Gastrocnemius medialis (tissue), 4 donors: ENCODE measurements around the gene MC1R. TPM values are rescaled to one million over a fixed set of nuclear protein-coding genes. Genes with fewer than 3 reads are reported as not detected.

ENCODE experiments used
- ATAC-seq, 2 donors: fragments of 150-250 bp; one replicate each; pipeline ENCODE4 v1.9.1; 2016
- DNase-seq, 2 donors: peaks; one replicate each; pipeline ENCODE4 v3.0.0-alpha.2; 2019
- H3K27ac ChIP-seq, 4 donors: fragments of 200-600 bp; sonication (generic); 1 replicate in 1 of 4; 2 replicates in 3 of 4; pipeline ENCODE4 v1.5.1; 2016 to 2018; ENCODE audit warnings: mild to moderate bottlenecking in 2 of 4, moderate library complexity in 1 of 4
- H3K27me3 ChIP-seq, 3 donors: fragments of 200-600 bp; sonication (generic) in 2 of 3; 1 replicate in 1 of 3; 2 replicates in 2 of 3; pipeline versions ENCODE4 v1.5.1 to v1.6.0; 2016 to 2019; ENCODE audit warnings: mild to moderate bottlenecking in 1 of 3, moderate library complexity in 1 of 3
- H3K36me3 ChIP-seq, 2 donors: fragments of 200-600 bp; sonication (generic) in 1 of 2; one replicate each; pipeline ENCODE4 v1.5.1; 2017 to 2018
- H3K4me1 ChIP-seq, 2 donors: fragments of 200-600 bp; sonication (generic) in 1 of 2; one replicate each; pipeline ENCODE4 v1.5.1; 2016 to 2017; ENCODE audit warnings: mild to moderate bottlenecking in 2 of 2
- H3K4me3 ChIP-seq, 4 donors: fragments of 200-600 bp; sonication (generic) in 3 of 4; 1 replicate in 1 of 4; 2 replicates in 3 of 4; pipeline ENCODE4 v1.5.1; 2016 to 2019; ENCODE audit warnings: mild to moderate bottlenecking in 2 of 4
- H3K9me3 ChIP-seq, 3 donors: fragments of 200-600 bp; sonication (generic) in 2 of 3; 1 replicate in 1 of 3; 2 replicates in 2 of 3; pipeline ENCODE4 v1.5.1; 2016 to 2019
- POLR2A ChIP-seq, 2 donors: fragments of 450-650 bp; IDR thresholded peaks; one replicate each; pipeline ENCODE4 v1.6.1; 2017; ENCODE audit warnings: antibody characterized with exemption in 2 of 2, mild to moderate bottlenecking in 2 of 2, moderate library complexity in 2 of 2
- in situ Hi-C, 4 donors: fragments of 200-750 bp; cut with MboI; loops; one replicate each; pipeline versions ENCODE4 v1.15.0 to v1.8.0; 2017; ENCODE audit warnings: low sequenced_read_pairs in 4 of 4
- intact Hi-C: fragments of 100-400 bp; cut with DNase I; formaldehyde crosslinking; loops from one replicate; pipeline ENCODE4 v1.15.1; 2023; ENCODE audit warnings: low total_unique reads
- total RNA-seq, 4 donors: library from RNA; depleted of rRNA; stranded (reverse); fragments of >200 nt; gene quantifications; one replicate each; pipeline versions ENCODE4 v1.1.0 to v1.2.3, GENCODE V29; 2016
- TF ChIP-seq, protein P1 (sequence below), 5 experiments: fragments of 450-650 bp in 3 of 5; fragments of 200-600 bp in 2 of 5; sonication (generic) in 2 of 5; IDR thresholded peaks in 4 of 5; conservative IDR thresholded peaks in 1 of 5; 1 replicate in 4 of 5; 2 replicates in 1 of 5; pipeline ENCODE4 v1.5.1; 2016 to 2019; ENCODE audit warnings: antibody characterized with exemption in 5 of 5, mild to moderate bottlenecking in 3 of 5, moderate library complexity in 3 of 5

MC1R gene
- total RNA-seq, 4 donors from 2014 or later = 0.33 to 1.8 (median 0.92) TPM

DNA sequence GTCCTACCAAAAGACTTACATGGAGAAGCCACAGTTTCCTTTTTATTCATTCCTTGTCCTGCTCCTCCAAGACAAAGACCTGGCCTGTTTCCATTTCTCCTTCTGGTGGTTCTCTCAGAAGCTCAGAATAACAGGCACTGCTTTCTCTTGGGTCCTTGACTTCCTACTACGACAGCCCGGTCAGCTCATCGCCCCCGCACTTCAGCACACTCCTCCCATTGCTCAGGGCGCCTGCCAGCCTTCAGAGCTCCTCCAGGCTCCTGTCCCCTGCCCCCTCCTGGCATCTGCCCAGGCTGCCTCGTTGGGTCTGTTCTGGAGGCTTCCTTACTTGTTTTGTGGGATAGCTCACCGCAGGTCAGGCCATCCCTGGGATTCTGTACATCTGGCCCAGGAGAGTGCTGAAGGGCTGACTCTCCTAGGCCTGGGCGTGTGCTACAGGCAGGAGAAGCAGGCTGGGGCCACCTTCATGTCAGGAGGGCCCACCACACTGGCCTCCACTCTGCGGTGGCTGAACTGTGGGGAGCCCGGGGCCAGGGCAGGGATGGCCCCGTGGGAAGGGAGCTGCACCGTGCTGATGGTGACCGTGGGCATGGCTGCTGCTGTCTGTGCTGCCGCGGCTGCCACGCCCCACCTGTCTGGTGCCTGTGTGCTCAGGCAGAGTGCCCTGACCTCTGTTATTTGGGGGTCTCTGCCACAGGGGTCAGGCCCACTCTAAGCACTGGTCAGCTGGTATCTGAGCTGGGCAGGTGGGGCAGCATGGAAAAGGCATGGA is 27.6 kb upstream of the MC1R start:
- intact Hi-C loops (no loop called here), in situ Hi-C loops (no loop called here)
- Histone ChIP-seq H3K4me3 (no peak overlapping the region), H3K9me3 (no peaks in the 10 kb centered on the region), H3K27me3 (no peaks in the 10 kb centered on the region), H3K27ac (no peak overlapping the region), H3K4me1 (no peaks in the 10 kb centered on the region), H3K36me3 (peaks cover 0 to 89% of the 10 kb centered on the region in 2 donors)
- no peak for TF ChIP-seq POLR2A (IDR thresholded peaks at IDR 0.05)
- TF ChIP-seq, protein P1, sequence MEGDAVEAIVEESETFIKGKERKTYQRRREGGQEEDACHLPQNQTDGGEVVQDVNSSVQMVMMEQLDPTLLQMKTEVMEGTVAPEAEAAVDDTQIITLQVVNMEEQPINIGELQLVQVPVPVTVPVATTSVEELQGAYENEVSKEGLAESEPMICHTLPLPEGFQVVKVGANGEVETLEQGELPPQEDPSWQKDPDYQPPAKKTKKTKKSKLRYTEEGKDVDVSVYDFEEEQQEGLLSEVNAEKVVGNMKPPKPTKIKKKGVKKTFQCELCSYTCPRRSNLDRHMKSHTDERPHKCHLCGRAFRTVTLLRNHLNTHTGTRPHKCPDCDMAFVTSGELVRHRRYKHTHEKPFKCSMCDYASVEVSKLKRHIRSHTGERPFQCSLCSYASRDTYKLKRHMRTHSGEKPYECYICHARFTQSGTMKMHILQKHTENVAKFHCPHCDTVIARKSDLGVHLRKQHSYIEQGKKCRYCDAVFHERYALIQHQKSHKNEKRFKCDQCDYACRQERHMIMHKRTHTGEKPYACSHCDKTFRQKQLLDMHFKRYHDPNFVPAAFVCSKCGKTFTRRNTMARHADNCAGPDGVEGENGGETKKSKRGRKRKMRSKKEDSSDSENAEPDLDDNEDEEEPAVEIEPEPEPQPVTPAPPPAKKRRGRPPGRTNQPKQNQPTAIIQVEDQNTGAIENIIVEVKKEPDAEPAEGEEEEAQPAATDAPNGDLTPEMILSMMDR (IDR thresholded peaks at IDR 0.05 in 4 of 5, conservative IDR thresholded peaks at IDR 0.05 in 1 of 5) = no peak
- DNase-seq = no peak
- ATAC-seq = no peak

DNA sequence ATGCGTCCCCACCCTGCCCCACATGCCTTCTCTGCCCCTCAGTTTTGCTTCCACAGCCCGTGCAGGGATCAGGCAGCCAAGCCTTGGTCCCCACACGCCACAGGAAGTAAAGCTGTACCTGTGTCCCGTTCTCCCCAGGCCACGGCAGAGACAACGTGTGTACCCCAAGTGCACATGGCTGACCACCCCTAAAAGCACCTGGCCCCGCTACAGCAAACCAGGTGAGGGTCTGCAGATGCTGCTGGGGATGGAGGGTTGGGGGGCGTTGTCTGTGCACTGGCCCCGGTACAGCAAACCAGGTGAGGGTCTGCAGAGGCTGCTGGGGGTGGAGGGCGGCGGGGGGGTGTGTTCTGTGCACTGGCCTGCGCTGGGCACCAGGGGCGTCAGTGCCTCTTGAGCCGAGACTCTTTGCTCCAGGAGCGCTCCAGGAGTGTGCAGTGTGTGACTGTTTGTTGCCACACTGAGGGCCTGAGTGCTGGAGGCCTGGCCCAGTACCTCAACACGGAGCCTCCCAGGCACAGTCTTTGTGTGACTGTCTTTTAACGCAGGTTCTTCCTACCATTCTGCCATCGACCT is 26.5 kb upstream of the MC1R start:
- no peaks in the 10 kb centered on the region for H3K9me3 ChIP-seq
- no peaks in the 10 kb centered on the region for H3K4me1 ChIP-seq
- ATAC-seq (no peak), DNase-seq (no peak)
- intact Hi-C loops = no loop called here
- H3K4me3 ChIP-seq = no peak overlapping the region
- no peak overlapping the region for H3K27ac ChIP-seq
- H3K27me3 ChIP-seq = no peaks in the 10 kb centered on the region
- no peak for TF ChIP-seq POLR2A (IDR thresholded peaks at IDR 0.05)
- TF ChIP-seq, protein P1 (IDR thresholded peaks at IDR 0.05 in 4 of 5, conservative IDR thresholded peaks at IDR 0.05 in 1 of 5) = no peak
- in situ Hi-C loops = no loop called here
- peaks cover 0 to 89% of the 10 kb centered on the region in 2 donors for H3K36me3 ChIP-seq

DNA sequence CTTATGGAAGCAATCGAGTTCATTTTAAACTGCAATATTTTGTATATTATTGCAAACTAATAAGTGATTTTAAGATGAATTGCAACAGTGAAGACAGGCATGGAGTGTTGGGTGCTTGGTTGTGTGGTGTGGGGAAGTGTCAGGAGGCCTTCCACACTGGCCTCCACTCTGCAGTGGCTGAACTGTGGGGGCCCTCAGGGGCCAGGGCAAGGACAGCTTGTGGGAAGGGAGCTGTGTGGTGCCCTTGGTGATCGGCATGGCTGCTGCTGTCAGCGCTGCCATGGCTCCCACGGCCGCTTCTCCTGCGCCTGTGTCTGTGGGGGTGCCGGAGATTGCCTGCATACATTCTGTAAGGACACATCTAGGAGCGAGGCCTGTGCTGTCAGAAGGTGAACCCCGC is 26.0 kb upstream of the MC1R start:
- H3K27me3 ChIP-seq = no peaks in the 10 kb centered on the region
- in situ Hi-C loops (no loop called here), intact Hi-C loops (no loop called here)
- H3K36me3 ChIP-seq = peaks cover 0 to 89% of the 10 kb centered on the region in 2 donors
- no peak overlapping the region for H3K27ac ChIP-seq
- no peak for ATAC-seq
- DNase-seq = no peak
- no peaks in the 10 kb centered on the region for H3K4me1 ChIP-seq
- no peak overlapping the region for H3K4me3 ChIP-seq
- no peaks in the 10 kb centered on the region for H3K9me3 ChIP-seq
- TF ChIP-seq POLR2A (IDR thresholded peaks at IDR 0.05) = no peak
- TF ChIP-seq, protein P1 (IDR thresholded peaks at IDR 0.05 in 4 of 5, conservative IDR thresholded peaks at IDR 0.05 in 1 of 5) = no peak

DNA sequence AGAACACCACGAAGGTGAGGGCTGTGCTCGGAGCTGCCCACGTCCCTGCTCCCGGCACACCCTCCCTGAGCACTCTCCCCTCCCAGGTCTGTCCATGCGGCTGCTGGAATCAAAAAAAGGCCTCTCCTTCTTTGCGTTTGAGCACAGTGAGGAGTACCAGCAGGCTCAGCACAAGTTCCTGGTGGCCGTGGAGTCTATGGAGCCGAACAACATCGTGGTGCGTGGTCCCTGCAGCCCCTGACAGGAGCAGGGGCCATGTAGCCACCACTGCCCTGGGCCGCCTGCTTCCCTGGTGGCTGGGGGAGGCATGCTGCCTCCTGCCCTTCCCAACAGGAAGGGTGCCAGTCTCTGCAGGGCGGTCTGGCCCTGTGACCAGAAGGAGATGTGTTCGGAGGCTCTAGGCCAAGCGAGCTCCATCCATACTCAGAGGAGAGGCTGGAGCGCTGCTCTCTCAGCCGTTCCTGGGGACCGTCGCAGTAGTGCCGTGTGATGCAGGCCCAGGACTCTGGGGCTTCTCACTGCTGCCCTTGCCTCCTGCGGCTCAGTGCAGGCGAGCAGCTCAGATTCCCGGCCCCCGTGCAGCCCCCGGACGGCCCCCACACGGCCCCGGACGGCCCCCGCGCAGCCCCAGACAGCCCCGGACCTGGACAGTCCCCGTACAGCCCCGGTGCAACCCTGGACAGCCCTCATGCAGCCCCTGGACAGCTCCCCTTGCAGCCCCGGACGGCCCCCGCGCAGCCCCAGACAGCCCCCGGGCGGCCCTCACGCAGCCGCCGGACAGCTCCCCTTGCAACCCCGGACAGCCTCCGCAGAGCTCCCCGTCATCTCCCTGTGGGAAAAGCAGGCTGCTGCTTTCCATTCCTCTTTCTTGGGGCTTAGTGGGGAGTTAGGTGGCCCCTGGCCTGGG is 24.8 kb upstream of the MC1R start:
- ATAC-seq = no peak
- H3K36me3 ChIP-seq = peaks cover 0 to 91% of the 10 kb centered on the region in 2 donors
- no peak for TF ChIP-seq POLR2A (IDR thresholded peaks at IDR 0.05)
- TF ChIP-seq, protein P1 (IDR thresholded peaks at IDR 0.05 in 4 of 5, conservative IDR thresholded peaks at IDR 0.05 in 1 of 5) = no peak
- intact Hi-C loops = no loop called here
- no peak for DNase-seq
- no peak overlapping the region for H3K4me3 ChIP-seq
- no peaks in the 10 kb centered on the region for H3K4me1 ChIP-seq
- in situ Hi-C loops = no loop called here
- H3K27me3 ChIP-seq = no peaks in the 10 kb centered on the region
- no peaks in the 10 kb centered on the region for H3K9me3 ChIP-seq
- H3K27ac ChIP-seq = no peak overlapping the region
